ENCODE measurements around the gene RPL6.
"Not testable (repeated sequence)": the region's sequence is repeated elsewhere in the genome, so short reads cannot be mapped to it uniquely, and the experiment has no call there.

Gene RPL6

GRCh38 chr12:112419297-112420133 is 10.1 kb upstream of the RPL6 start:
- DNase-seq: peak in 11 of 56 donors; percentile 30 to 68 (median 47)

- peak in 54 of 56 donors; percentile 49 to 95 (median 82) for DNase-seq
These were observed 9.3 kb upstream of the RPL6 start, which contains the start of gene PTPN11 for GRCh38 chr12:112418608-112419296. Gene PTPN11 (plus strand): TSS chr12:112418947. CDS start chr12:112419112, 165 bp downstream.

GRCh38 chr12:112418273-112418607 is 8.8 kb upstream of the RPL6 start:
- DNase-seq: peak in 2 of 56 donors; percentile 22 to 34

- DNase-seq: not testable (repeated sequence)
These were observed 6.1 kb upstream of the RPL6 start for GRCh38 chr12:112415457-112415856.

GRCh38 chr12:112413855-112414625 is 4.6 kb upstream of the RPL6 start:
- DNase-seq: no peak

GRCh38 chr12:112409906-112410244 is 470 bp upstream of the RPL6 start:
- no peak for DNase-seq

- no peak for DNase-seq
These were observed 784 bp downstream of the RPL6 start for GRCh38 chr12:112408621-112409020.

- DNase-seq: not testable (repeated sequence)
These were observed 1.7 kb downstream of the RPL6 start for GRCh38 chr12:112407683-112408082.

- DNase-seq: no peak
These were observed 2.6 kb downstream of the RPL6 start for GRCh38 chr12:112406519-112407488.

GRCh38 chr12:112401903-112402498 is 7.4 kb downstream of the RPL6 start:
- no peak for DNase-seq

GRCh38 chr12:112401054-112401453 is 8.4 kb downstream of the RPL6 start:
- DNase-seq: no peak

GRCh38 chr12:112393328-112393727 is 16.1 kb downstream of the RPL6 start:
- DNase-seq: no peak

GRCh38 chr12:112389922-112390654 is 19.3 kb downstream of the RPL6 start:
- not testable (repeated sequence) for DNase-seq

GRCh38 chr12:112389228-112389627 is 20.2 kb downstream of the RPL6 start:
- DNase-seq: no peak

GRCh38 chr12:112386726-112387125 is 22.7 kb downstream of the RPL6 start:
- DNase-seq: no peak

- DNase-seq: peak in 1 of 56 donors; percentile 31
These were observed 26.5 kb downstream of the RPL6 start for GRCh38 chr12:112382866-112383265.

- peak; percentile 42 to 97 (median 88) for DNase-seq
These were observed 27.3 kb downstream of the RPL6 start, which contains the start of gene HECTD4 for GRCh38 chr12:112381883-112382796. Gene HECTD4 (minus strand): TSS chr12:112382431. CDS start chr12:112382128, 303 bp downstream.

GRCh38 chr12:112381406-112381882 is 28.0 kb downstream of the RPL6 start:
- DNase-seq: peak in 22 of 56 donors; percentile 5 to 45 (median 34)
